KMS-11 (cell line): Measurements from ENCODE around the gene DNAJB9.

ENCODE experiments used
- H2AFZ ChIP-seq: fragments of 200-600 bp; sonication (generic); 2 replicates; pipeline ENCODE4 v1.6.1; 2016; ENCODE audit warnings: antibody characterized with exemption, mixed run types, low read depth
- H3K27ac ChIP-seq: fragments of 200-600 bp; sonication (generic); 2 replicates; pipeline ENCODE4 v1.6.1; 2016; ENCODE audit warnings: mild to moderate bottlenecking, mixed run types
- H3K27me3 ChIP-seq: fragments of 200-600 bp; sonication (generic); 2 replicates; pipeline ENCODE4 v1.6.1; 2017; ENCODE audit warnings: mild to moderate bottlenecking, low read depth, mixed run types, moderate library complexity; ENCODE audit not compliant: insufficient read depth
- H3K36me3 ChIP-seq: fragments of 200-600 bp; sonication (generic); 2 replicates; pipeline ENCODE4 v1.6.1; 2017; ENCODE audit warnings: mild to moderate bottlenecking, mixed run types; ENCODE audit not compliant: insufficient read depth
- H3K4me1 ChIP-seq: fragments of 200-600 bp; sonication (generic); 2 replicates; pipeline ENCODE4 v1.6.1; 2016; ENCODE audit warnings: mild to moderate bottlenecking, low read depth, mixed run types; ENCODE audit not compliant: poor library complexity, severe bottlenecking
- H3K4me2 ChIP-seq: fragments of 200-600 bp; sonication (generic); 2 replicates; pipeline ENCODE4 v1.7.0; 2016; ENCODE audit warnings: mild to moderate bottlenecking, mixed run types
- H3K4me3 ChIP-seq: fragments of 200-600 bp; sonication (generic); IDR thresholded peaks from 2 replicates; pipeline ENCODE4 v1.6.1; 2017; ENCODE audit warnings: low read depth, low read length, mixed read lengths; ENCODE audit not compliant: insufficient read depth
- H3K79me2 ChIP-seq: fragments of 200-600 bp; sonication (generic); 2 replicates; pipeline ENCODE4 v1.6.1; 2016; ENCODE audit warnings: low read depth, mixed run types; ENCODE audit not compliant: insufficient read depth
- H3K9ac ChIP-seq: fragments of 200-600 bp; sonication (generic); 2 replicates; pipeline ENCODE4 v1.6.1; 2016; ENCODE audit warnings: mild to moderate bottlenecking, mixed run types
- H4K20me1 ChIP-seq: fragments of 200-600 bp; sonication (generic); 2 replicates; pipeline ENCODE4 v1.6.1; 2016; ENCODE audit warnings: mild to moderate bottlenecking, mixed run types; ENCODE audit not compliant: insufficient read depth
- TF ChIP-seq, protein P1 (sequence below): fragments of 200-600 bp; sonication (generic); conservative IDR thresholded peaks from 2 replicates; pipeline ENCODE4 v1.6.1; 2017; ENCODE audit warnings: low read depth, mild to moderate bottlenecking, antibody characterized with exemption, low read length, moderate library complexity, mixed read lengths

DNAJB9 gene

GRCh38 chr7:108611268-108611667 lies 41.6 kb downstream of the DNAJB9 start:
- no peak overlapping the region for H2AFZ ChIP-seq
- H3K4me1 ChIP-seq: peaks cover 13% of the 10 kb centered on the region
- no peak overlapping the region for H3K4me2 ChIP-seq
- no peak overlapping the region for H3K9ac ChIP-seq
- H3K4me3 ChIP-seq: no peak overlapping the region
- no peaks in the 10 kb centered on the region for H3K36me3 ChIP-seq
- H3K27ac ChIP-seq: no peak overlapping the region
- TF ChIP-seq, protein P1, sequence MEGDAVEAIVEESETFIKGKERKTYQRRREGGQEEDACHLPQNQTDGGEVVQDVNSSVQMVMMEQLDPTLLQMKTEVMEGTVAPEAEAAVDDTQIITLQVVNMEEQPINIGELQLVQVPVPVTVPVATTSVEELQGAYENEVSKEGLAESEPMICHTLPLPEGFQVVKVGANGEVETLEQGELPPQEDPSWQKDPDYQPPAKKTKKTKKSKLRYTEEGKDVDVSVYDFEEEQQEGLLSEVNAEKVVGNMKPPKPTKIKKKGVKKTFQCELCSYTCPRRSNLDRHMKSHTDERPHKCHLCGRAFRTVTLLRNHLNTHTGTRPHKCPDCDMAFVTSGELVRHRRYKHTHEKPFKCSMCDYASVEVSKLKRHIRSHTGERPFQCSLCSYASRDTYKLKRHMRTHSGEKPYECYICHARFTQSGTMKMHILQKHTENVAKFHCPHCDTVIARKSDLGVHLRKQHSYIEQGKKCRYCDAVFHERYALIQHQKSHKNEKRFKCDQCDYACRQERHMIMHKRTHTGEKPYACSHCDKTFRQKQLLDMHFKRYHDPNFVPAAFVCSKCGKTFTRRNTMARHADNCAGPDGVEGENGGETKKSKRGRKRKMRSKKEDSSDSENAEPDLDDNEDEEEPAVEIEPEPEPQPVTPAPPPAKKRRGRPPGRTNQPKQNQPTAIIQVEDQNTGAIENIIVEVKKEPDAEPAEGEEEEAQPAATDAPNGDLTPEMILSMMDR: no peak
- no peaks in the 10 kb centered on the region for H3K27me3 ChIP-seq
- H3K79me2 ChIP-seq: no peaks in the 10 kb centered on the region
- no peaks in the 10 kb centered on the region for H4K20me1 ChIP-seq

GRCh38 chr7:108613147-108613948 lies 43.7 kb downstream of the DNAJB9 start:
- Histone ChIP-seq H3K4me3 (no peak overlapping the region), H2AFZ (no peak overlapping the region), H3K27ac (no peak overlapping the region), H3K79me2 (no peaks in the 10 kb centered on the region), H4K20me1 (no peaks in the 10 kb centered on the region), H3K4me1 (peaks cover 3% of the 10 kb centered on the region), H3K27me3 (no peaks in the 10 kb centered on the region), H3K4me2 (no peak overlapping the region), H3K9ac (no peak overlapping the region), H3K36me3 (no peaks in the 10 kb centered on the region)
- TF ChIP-seq, protein P1: peak; percentile 87

DNA sequence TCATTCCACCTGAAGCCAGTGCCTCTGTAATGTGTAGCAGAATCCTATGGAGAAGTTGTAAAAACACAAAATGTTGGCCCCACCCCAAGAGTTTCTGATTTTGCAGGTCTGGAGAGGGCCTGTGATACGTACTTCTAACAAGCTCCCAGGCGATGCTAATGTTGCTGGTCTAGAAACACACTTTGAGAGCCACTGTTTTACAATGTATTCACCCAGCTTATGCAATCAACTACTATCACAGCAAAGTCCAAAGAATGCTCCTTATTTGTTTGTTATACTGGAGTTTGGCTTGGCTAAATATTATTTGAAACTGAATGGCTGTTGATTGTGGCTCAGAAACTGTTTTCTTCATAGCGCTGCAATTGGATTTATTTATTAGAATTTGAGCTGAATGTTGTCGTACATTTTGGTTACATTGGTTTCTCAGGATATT lies 44.3 kb downstream of the DNAJB9 start:
- no peak overlapping the region for H3K9ac ChIP-seq
- H2AFZ ChIP-seq: no peak overlapping the region
- no peaks in the 10 kb centered on the region for H3K36me3 ChIP-seq
- H4K20me1 ChIP-seq: no peaks in the 10 kb centered on the region
- no peak overlapping the region for H3K27ac ChIP-seq
- H3K27me3 ChIP-seq: no peaks in the 10 kb centered on the region
- no peak overlapping the region for H3K4me3 ChIP-seq
- TF ChIP-seq, protein P1: no peak
- no peaks in the 10 kb centered on the region for H3K79me2 ChIP-seq
- no peak overlapping the region for H3K4me2 ChIP-seq
- no peaks in the 10 kb centered on the region for H3K4me1 ChIP-seq

- H3K4me1 ChIP-seq: no peaks in the 10 kb centered on the region
- H3K27ac ChIP-seq: no peak overlapping the region
- no peak overlapping the region for H3K9ac ChIP-seq
- H2AFZ ChIP-seq: no peak overlapping the region
- H4K20me1 ChIP-seq: no peaks in the 10 kb centered on the region
- TF ChIP-seq, protein P1: no peak
- no peaks in the 10 kb centered on the region for H3K79me2 ChIP-seq
- H3K36me3 ChIP-seq: no peaks in the 10 kb centered on the region
- no peaks in the 10 kb centered on the region for H3K27me3 ChIP-seq
- no peak overlapping the region for H3K4me2 ChIP-seq
- no peak overlapping the region for H3K4me3 ChIP-seq
These were observed 45.2 kb downstream of the DNAJB9 start for GRCh38 chr7:108614896-108615295.
